ENCODE data around the gene NPAS3.

NPAS3 gene

GRCh38 chr14:33736979-33737378 is 798.3 kb downstream of the NPAS3 start:
- no peak for TF ChIP-seq CTCF (IDR thresholded peaks at IDR 0.05; ENCODE audit: low read depth, low read length)
- H3K4me3 ChIP-seq (ENCODE audit: low read depth, low read length), result no peak overlapping the region

GRCh38 chr14:33737446-33737845 is 798.8 kb downstream of the NPAS3 start:
- no peak for TF ChIP-seq CTCF (IDR thresholded peaks at IDR 0.05; ENCODE audit: low read depth, low read length)
- H3K4me3 ChIP-seq (ENCODE audit: low read depth, low read length), result no peak overlapping the region

DNA sequence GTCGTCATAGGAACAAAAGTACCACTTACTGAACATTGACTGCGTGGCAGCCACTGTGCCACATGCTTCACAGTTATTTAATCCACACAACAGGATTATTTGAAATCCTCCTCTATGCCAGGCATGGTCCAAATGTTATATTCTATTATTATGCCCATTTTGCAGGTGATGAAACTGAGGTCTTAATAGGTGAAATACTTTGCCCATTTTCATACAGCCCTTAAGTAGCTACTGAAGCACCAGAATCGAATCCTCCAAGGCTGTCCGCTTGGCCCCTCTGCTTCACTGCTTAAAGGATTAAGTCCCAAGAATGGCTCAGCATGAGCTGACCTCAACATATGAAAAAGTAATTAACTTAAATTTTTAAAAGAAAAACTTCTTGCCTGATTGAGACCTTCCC is 799.4 kb downstream of the NPAS3 start:
- no peak for TF ChIP-seq CTCF (IDR thresholded peaks at IDR 0.05; ENCODE audit: low read depth, low read length)
- H3K4me3 ChIP-seq (ENCODE audit: low read depth, low read length), result no peak overlapping the region

DNA sequence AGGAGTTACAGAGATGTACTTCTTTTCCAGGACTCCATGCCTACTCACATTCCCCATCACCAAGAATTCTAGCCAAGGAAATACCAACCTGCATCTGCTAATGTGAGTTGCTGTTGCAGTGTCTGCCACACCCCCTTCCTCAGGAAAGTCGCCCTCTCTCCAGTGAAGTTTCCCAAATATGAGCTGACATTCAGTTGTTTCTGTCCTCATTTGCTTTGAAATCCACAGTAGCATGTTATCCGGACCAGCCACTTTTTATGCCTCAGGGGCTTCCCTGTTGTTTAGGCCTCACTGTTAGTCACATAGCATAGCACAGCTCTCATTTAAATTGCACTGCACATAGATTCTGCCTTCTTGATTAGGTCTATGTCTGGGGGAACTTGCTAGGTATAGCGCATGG is 799.8 kb downstream of the NPAS3 start:
- no peak for TF ChIP-seq CTCF (IDR thresholded peaks at IDR 0.05; ENCODE audit: low read depth, low read length)
- H3K4me3 ChIP-seq (ENCODE audit: low read depth, low read length), result no peak overlapping the region

GRCh38 chr14:33740531-33740930 is 801.9 kb downstream of the NPAS3 start:
- H3K4me3 ChIP-seq (ENCODE audit: low read depth, low read length), result no peak overlapping the region
- TF ChIP-seq CTCF (IDR thresholded peaks at IDR 0.05; ENCODE audit: low read depth, low read length), result no peak

DNA sequence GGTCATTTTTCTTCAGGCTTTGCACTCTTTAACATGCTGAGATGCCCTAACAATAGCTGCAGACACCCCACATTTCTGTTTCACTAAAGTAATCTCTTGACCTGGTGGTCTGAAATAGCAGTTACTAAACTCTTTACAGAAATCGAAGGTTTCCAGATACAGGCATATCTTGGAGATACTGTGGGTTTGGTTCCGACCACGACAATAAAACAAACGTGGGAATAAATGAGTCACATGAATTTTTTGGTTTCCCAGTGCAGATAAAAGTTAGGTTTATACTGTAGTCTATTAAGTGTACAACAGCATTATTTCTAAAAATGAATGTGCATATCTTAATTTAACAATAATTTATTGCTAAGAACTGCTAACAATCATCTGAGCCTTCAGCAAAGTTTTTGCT is 803.5 kb downstream of the NPAS3 start:
- no peak overlapping the region for H3K4me3 ChIP-seq (ENCODE audit: low read depth, low read length)
- no peak for TF ChIP-seq CTCF (IDR thresholded peaks at IDR 0.05; ENCODE audit: low read depth, low read length)

- no peak overlapping the region for H3K4me3 ChIP-seq (ENCODE audit: low read depth, low read length)
- TF ChIP-seq CTCF (IDR thresholded peaks at IDR 0.05; ENCODE audit: low read depth, low read length), result no peak
Observed at GRCh38 chr14:33745163-33745562, 806.5 kb downstream of the NPAS3 start.

Data from WI38 (cell line).